Mesendoderm (in vitro differentiated cells): ENCODE measurements around the gene SNX30.

Experiments used
- DNase-seq: peaks from one replicate; pipeline ENCODE4 v3.0.0; 2013
- H2AK5ac ChIP-seq: 2 replicates; pipeline ENCODE4 v1.6.1; 2013; ENCODE audit warnings: low read length, inconsistent platforms
- H2BK120ac ChIP-seq: 2 replicates; pipeline ENCODE4 v1.6.1; 2013; ENCODE audit warnings: low read depth, mild to moderate bottlenecking, low read length, moderate library complexity, mixed read lengths
- H2BK15ac ChIP-seq: replicated peaks from 2 replicates; pipeline ENCODE4 v1.6.1; 2013; ENCODE audit warnings: low read depth, mild to moderate bottlenecking, moderate library complexity
- H2BK5ac ChIP-seq: 2 replicates; pipeline ENCODE4 v1.6.1; 2013; ENCODE audit warnings: low read length, inconsistent platforms
- H3K18ac ChIP-seq: 2 replicates; pipeline ENCODE4 v1.6.1; 2013; ENCODE audit warnings: mild to moderate bottlenecking, low read length, mixed read lengths
- H3K23ac ChIP-seq: one replicate; pipeline ENCODE4 v1.6.1; 2013; ENCODE audit warnings: low read length
- H3K27ac ChIP-seq: 2 replicates; pipeline ENCODE4 v1.5.1; 2013; ENCODE audit warnings: low read depth, mild to moderate bottlenecking, inconsistent platforms, low read length, moderate library complexity
- H3K27me3 ChIP-seq: 2 replicates; pipeline ENCODE4 v1.6.1; 2013; ENCODE audit warnings: low read length, control low read depth, mild to moderate bottlenecking, inconsistent platforms; ENCODE audit not compliant: insufficient read depth, poor library complexity
- H3K36me3 ChIP-seq: 2 replicates; pipeline ENCODE4 v1.6.1; 2013; ENCODE audit warnings: low read length, inconsistent platforms; ENCODE audit not compliant: control insufficient read depth, insufficient read depth
- H3K4ac ChIP-seq: one replicate; pipeline ENCODE4 v1.6.1; 2013; ENCODE audit warnings: low read depth, mild to moderate bottlenecking, low read length, moderate library complexity
- H3K4me1 ChIP-seq: 2 replicates; pipeline ENCODE4 v1.6.1; 2013; ENCODE audit warnings: low read depth, low read length, inconsistent platforms; ENCODE audit not compliant: control insufficient read depth
- H3K4me2 ChIP-seq: 2 replicates; pipeline ENCODE4 v1.6.1; 2013; ENCODE audit warnings: low read length
- H3K4me3 ChIP-seq: 2 replicates; pipeline ENCODE4 v1.5.1; 2013; ENCODE audit warnings: mild to moderate bottlenecking, low read length
- H3K56ac ChIP-seq: one replicate; pipeline ENCODE4 v1.6.1; 2013; ENCODE audit warnings: low read length
- H3K79me1 ChIP-seq: 2 replicates; pipeline ENCODE4 v1.6.1; 2013; ENCODE audit warnings: low read length, inconsistent platforms
- H3K79me2 ChIP-seq: 2 replicates; pipeline ENCODE4 v1.6.1; 2013; ENCODE audit warnings: mild to moderate bottlenecking, low read length; ENCODE audit not compliant: control insufficient read depth, insufficient read depth
- H3K9ac ChIP-seq: 2 replicates; pipeline ENCODE4 v1.6.1; 2013; ENCODE audit warnings: low read length, inconsistent platforms
- H4K5ac ChIP-seq: one replicate; pipeline ENCODE4 v1.6.1; 2013; ENCODE audit warnings: low read length
- H4K8ac ChIP-seq: one replicate; pipeline ENCODE4 v1.6.1; 2013; ENCODE audit warnings: low read depth, mild to moderate bottlenecking, control low read depth, low read length, moderate library complexity
- WGBS: extraction: QIAGEN DNeasy Blood & Tissue Kit; methylation state at CpG from one replicate; pipeline ENCODE4 v1.1.7; 2013; ENCODE audit warnings: low lambda C conversion rate, missing lambda C conversion rate; ENCODE audit not compliant: insufficient coverage; ENCODE audit errors: extremely low coverage; 5-methylcytosine and 5-hydroxymethylcytosine counted together

SNX30 gene

DNA sequence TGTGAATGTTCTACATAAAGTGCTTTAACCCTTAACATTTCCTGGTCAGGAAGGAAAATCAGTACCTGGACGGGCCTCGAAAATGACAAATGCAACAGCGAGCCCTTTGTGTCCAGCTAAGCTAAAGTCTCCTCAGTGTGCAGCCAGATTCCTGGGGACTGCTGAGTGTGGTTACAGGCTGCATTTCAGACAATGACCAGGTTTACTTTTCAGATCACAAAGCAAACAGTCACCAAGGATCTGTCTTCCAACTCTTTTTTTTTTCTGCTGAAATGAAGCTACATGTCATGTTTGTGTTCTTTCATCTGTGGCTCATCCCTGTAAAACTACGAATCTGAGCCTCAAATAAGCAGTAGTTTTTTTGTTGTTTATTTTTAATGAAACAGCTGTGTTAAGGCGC is 119.4 kb downstream of the SNX30 start:
- Histone ChIP-seq H3K4me3 (no peak overlapping the region), H4K8ac (no peak overlapping the region), H2AK5ac (no peak overlapping the region), H3K36me3 (no peaks in the 10 kb centered on the region), H3K27ac (no peak overlapping the region), H2BK120ac (no peak overlapping the region), H3K79me2 (no peaks in the 10 kb centered on the region), H2BK5ac (no peak overlapping the region), H3K9ac (no peak overlapping the region), H3K4me1 (peaks cover 2% of the 10 kb centered on the region), H3K18ac (no peak overlapping the region), H3K4me2 (no peak overlapping the region), H4K5ac (no peak overlapping the region), H3K23ac (no peak overlapping the region), H3K27me3 (no peaks in the 10 kb centered on the region), H3K56ac (no peak overlapping the region), H3K79me1 (no peaks in the 10 kb centered on the region), H3K4ac (no peak overlapping the region), H2BK15ac (no peak overlapping the region)
- no CpG with 5 or more reads among the region's 5 CpGs for WGBS
- no peak for DNase-seq

GRCh38 chr9:112870556-112870955 is 120.0 kb downstream of the SNX30 start:
- WGBS, result no CpG with 5 or more reads among the region's 6 CpGs
- Histone ChIP-seq H3K4me2 (no peak overlapping the region), H3K79me2 (no peaks in the 10 kb centered on the region), H4K8ac (no peak overlapping the region), H2BK15ac (no peak overlapping the region), H2AK5ac (no peak overlapping the region), H3K4me3 (no peak overlapping the region), H3K27ac (no peak overlapping the region), H3K4me1 (peaks cover 2% of the 10 kb centered on the region), H4K5ac (no peak overlapping the region), H2BK5ac (no peak overlapping the region), H3K4ac (no peak overlapping the region), H3K56ac (no peak overlapping the region), H2BK120ac (no peak overlapping the region), H3K18ac (no peak overlapping the region), H3K79me1 (no peaks in the 10 kb centered on the region), H3K36me3 (no peaks in the 10 kb centered on the region), H3K9ac (no peak overlapping the region), H3K23ac (no peak overlapping the region), H3K27me3 (no peaks in the 10 kb centered on the region)
- DNase-seq, result no peak

DNA sequence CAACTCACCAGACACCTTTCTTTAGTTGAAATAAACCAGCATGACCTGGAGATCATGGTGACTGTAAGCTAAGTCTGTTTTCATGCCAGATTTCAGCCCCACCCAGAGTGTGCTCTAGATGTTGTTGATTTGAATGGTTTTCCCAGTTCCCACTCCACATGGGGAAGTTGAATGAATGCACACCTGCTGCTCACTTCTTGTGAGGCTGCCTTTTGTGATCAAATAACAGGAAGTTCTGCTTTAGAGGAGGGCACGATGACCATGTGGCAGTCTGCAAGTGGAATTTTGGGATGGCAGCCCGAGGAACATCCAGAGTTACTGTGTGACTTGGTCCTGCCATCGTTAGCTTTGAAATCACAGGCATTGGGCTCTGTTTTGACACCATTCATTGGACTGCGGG is 121.5 kb downstream of the SNX30 start:
- DNase-seq, result no peak
- no CpG with 5 or more reads among the region's 4 CpGs for WGBS
- H2BK15ac ChIP-seq, result no peak overlapping the region

DNA sequence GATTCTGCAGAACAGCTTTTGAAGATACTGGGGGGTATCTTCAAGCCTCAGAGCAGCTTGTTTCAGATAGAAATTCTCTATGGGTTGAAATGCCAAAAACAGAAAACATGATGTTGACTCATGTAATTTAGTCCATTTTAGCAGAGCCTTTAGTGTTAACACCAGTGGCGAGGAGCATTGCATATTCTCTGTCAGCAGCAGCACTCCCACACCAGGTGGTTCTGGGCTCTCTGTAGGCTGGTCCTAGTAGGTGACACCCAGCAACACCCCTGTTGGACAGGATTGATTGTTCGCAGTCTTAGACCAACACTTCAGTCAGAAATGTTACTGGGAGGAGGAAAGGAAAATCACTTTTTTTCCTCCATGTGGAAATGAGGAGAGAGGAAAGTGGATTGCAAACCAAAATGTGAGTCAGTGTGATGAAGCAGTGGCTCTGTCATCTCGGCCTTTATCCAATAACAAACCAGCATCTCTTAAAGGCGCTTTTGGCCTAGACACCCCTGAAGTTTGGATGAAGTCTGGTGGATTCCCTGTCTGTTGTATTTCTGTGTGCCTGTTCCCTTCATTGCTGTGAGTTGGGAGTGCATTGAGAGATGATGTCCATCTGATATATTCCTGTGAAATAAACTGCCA is 123.3 kb downstream of the SNX30 start:
- no peaks in the 10 kb centered on the region for H3K79me1 ChIP-seq
- no peak overlapping the region for H2BK120ac ChIP-seq
- no peak overlapping the region for H3K9ac ChIP-seq
- no peak overlapping the region for H3K4me2 ChIP-seq
- H3K56ac ChIP-seq, result no peak overlapping the region
- whole genome bisulfite sequencing, result no CpG with 5 or more reads among the region's 4 CpGs
- no peak overlapping the region for H3K23ac ChIP-seq
- DNase-seq, result no peak
- H3K27me3 ChIP-seq, result no peaks in the 10 kb centered on the region
- no peak overlapping the region for H3K18ac ChIP-seq
- H3K4ac ChIP-seq, result no peak overlapping the region
- H4K5ac ChIP-seq, result no peak overlapping the region
- H3K4me1 ChIP-seq, result peaks cover 2% of the 10 kb centered on the region
- no peak overlapping the region for H2AK5ac ChIP-seq
- no peak overlapping the region for H2BK15ac ChIP-seq
- H2BK5ac ChIP-seq, result no peak overlapping the region
- H3K4me3 ChIP-seq, result no peak overlapping the region
- no peak overlapping the region for H4K8ac ChIP-seq
- H3K36me3 ChIP-seq, result no peaks in the 10 kb centered on the region
- H3K27ac ChIP-seq, result no peak overlapping the region
- H3K79me2 ChIP-seq, result no peaks in the 10 kb centered on the region

More for the DNA sequence above, 121.5 kb downstream of the SNX30 start:
- no peak overlapping the region for H2BK120ac ChIP-seq
- no peaks in the 10 kb centered on the region for H3K79me2 ChIP-seq
- no peak overlapping the region for H3K9ac ChIP-seq
- no peaks in the 10 kb centered on the region for H3K36me3 ChIP-seq
- H2AK5ac ChIP-seq, result no peak overlapping the region
- no peaks in the 10 kb centered on the region for H3K27me3 ChIP-seq
- no peaks in the 10 kb centered on the region for H3K79me1 ChIP-seq
- no peak overlapping the region for H2BK5ac ChIP-seq
- H3K4me1 ChIP-seq, result peaks cover 2% of the 10 kb centered on the region
- no peak overlapping the region for H3K27ac ChIP-seq
- H3K4ac ChIP-seq, result no peak overlapping the region
- no peak overlapping the region for H4K8ac ChIP-seq
- H3K56ac ChIP-seq, result no peak overlapping the region
- no peak overlapping the region for H3K23ac ChIP-seq
- no peak overlapping the region for H3K4me2 ChIP-seq
- no peak overlapping the region for H3K18ac ChIP-seq
- no peak overlapping the region for H3K4me3 ChIP-seq
- no peak overlapping the region for H4K5ac ChIP-seq

DNA sequence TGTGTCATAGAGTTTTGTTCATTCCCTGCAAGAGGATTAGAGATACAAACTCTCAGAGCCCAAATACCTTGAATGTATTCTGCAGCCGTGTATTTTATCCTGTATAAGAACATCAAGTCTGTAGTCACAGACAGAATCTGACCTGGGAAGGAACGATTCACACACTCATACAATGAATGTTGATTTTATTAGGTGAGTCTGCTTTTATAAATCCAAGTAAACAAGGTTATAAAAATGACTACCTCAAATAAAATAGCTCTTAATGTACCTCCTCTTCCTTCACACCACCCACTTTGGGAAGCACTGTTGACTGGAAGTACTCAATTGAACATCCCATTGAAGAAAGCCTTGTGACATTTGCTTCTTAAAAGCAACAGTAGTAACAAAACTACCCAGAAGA is 128.2 kb downstream of the SNX30 start:
- DNase-seq, result no peak
- H2BK15ac ChIP-seq, result no peak overlapping the region
- H3K9ac ChIP-seq, result no peak overlapping the region
- no peak overlapping the region for H2BK5ac ChIP-seq
- no peak overlapping the region for H3K4me3 ChIP-seq
- H2BK120ac ChIP-seq, result no peak overlapping the region
- no peak overlapping the region for H2AK5ac ChIP-seq
- no CpG with 5 or more reads among the region's 2 CpGs for WGBS
- no peaks in the 10 kb centered on the region for H3K79me2 ChIP-seq
- no peak overlapping the region for H3K56ac ChIP-seq
- no peak overlapping the region for H3K27ac ChIP-seq
- H3K4me2 ChIP-seq, result no peak overlapping the region
- no peaks in the 10 kb centered on the region for H3K79me1 ChIP-seq
- no peak overlapping the region for H3K18ac ChIP-seq
- H3K36me3 ChIP-seq, result no peaks in the 10 kb centered on the region
- H4K5ac ChIP-seq, result no peak overlapping the region
- no peaks in the 10 kb centered on the region for H3K27me3 ChIP-seq
- H3K4ac ChIP-seq, result no peak overlapping the region
- no peak overlapping the region for H3K23ac ChIP-seq
- no peak overlapping the region for H4K8ac ChIP-seq
- H3K4me1 ChIP-seq, result peaks cover 2% of the 10 kb centered on the region

- no CpG with 5 or more reads among the region's 1 CpG for WGBS
- no peaks in the 10 kb centered on the region for H3K27me3 ChIP-seq
- H3K56ac ChIP-seq, result no peak overlapping the region
- no peaks in the 10 kb centered on the region for H3K79me1 ChIP-seq
- H3K79me2 ChIP-seq, result no peaks in the 10 kb centered on the region
- H2BK5ac ChIP-seq, result no peak overlapping the region
- no peaks in the 10 kb centered on the region for H3K36me3 ChIP-seq
- H3K23ac ChIP-seq, result no peak overlapping the region
- no peaks in the 10 kb centered on the region for H3K4me1 ChIP-seq
- H2BK120ac ChIP-seq, result no peak overlapping the region
- no peak overlapping the region for H2AK5ac ChIP-seq
- no peak overlapping the region for H3K4ac ChIP-seq
- H4K8ac ChIP-seq, result no peak overlapping the region
- H2BK15ac ChIP-seq, result no peak overlapping the region
- no peak for DNase-seq
- no peak overlapping the region for H3K4me3 ChIP-seq
- no peak overlapping the region for H4K5ac ChIP-seq
- no peak overlapping the region for H3K18ac ChIP-seq
- H3K9ac ChIP-seq, result no peak overlapping the region
- H3K27ac ChIP-seq, result no peak overlapping the region
- no peak overlapping the region for H3K4me2 ChIP-seq
Measured at GRCh38 chr9:112880650-112881049, 130.1 kb downstream of the SNX30 start.
